Cardiac muscle cell (in vitro differentiated cells and primary cell): ENCODE results near the gene MAP1LC3B. TPM values are rescaled to one million over a fixed set of nuclear protein-coding genes. Genes with fewer than 3 reads are reported as not detected.

Source experiments
- DNase-seq, 2 donors: peaks; one replicate each; pipeline versions ENCODE4 v3.0.0 to v3.0.0-alpha.2; 2010 to 2017; ENCODE audit warnings: low read depth in 1 of 2, low spot score in 1 of 2
- H3K27ac ChIP-seq: fragments of 200-600 bp; sonication (generic); 2 replicates; pipeline ENCODE4 v1.5.1; 2016
- H3K27me3 ChIP-seq: fragments of 200-600 bp; sonication (generic); 2 replicates; pipeline ENCODE4 v1.6.0; 2016; ENCODE audit warnings: control low read depth
- H3K36me3 ChIP-seq: fragments of 200-600 bp; sonication (generic); 2 replicates; pipeline ENCODE4 v1.5.1; 2016; ENCODE audit warnings: control low read depth
- H3K4me1 ChIP-seq: fragments of 200-600 bp; sonication (generic); 2 replicates; pipeline ENCODE4 v1.8.1; 2017; ENCODE audit warnings: low read depth, mild to moderate bottlenecking, mixed run types
- H3K4me3 ChIP-seq: fragments of 200-600 bp; sonication (generic); 2 replicates; pipeline ENCODE4 v1.5.1; 2016; ENCODE audit warnings: mild to moderate bottlenecking
- H3K9me3 ChIP-seq: fragments of 200-600 bp; sonication (generic); 2 replicates; pipeline ENCODE4 v1.5.1; 2017; ENCODE audit warnings: low read depth, mild to moderate bottlenecking, control low read depth
- polyA plus RNA-seq: library from polyadenylated mRNA; unstranded; fragments of >200 nt; fragmentation: Nextera tagmentation; extraction: Ambion mirVana; gene quantifications from 2 replicates; pipeline ENCODE4 v1.2.1, GENCODE V29; 2016
- total RNA-seq: library from RNA; depleted of rRNA; stranded (reverse); fragments of >200 nt; gene quantifications from 2 replicates; pipeline ENCODE4 v1.2.3, GENCODE V29; 2016
- TF ChIP-seq, protein P1 (sequence below): IDR thresholded peaks from 2 replicates; pipeline ENCODE4 v1.5.1; 2012; ENCODE audit warnings: low read depth, mild to moderate bottlenecking, low read length

The MAP1LC3B gene
- total and polyA plus RNA-seq, 2 experiments from 2014 or later = 37.7 to 164 TPM

GRCh38 chr16:87441886-87442580 is 49.9 kb downstream of the MAP1LC3B start:
- Histone ChIP-seq H3K4me3 (no peak overlapping the region), H3K4me1 (no peaks in the 10 kb centered on the region), H3K36me3 (peaks cover 5% of the 10 kb centered on the region), H3K9me3 (no peaks in the 10 kb centered on the region), H3K27me3 (no peaks in the 10 kb centered on the region), H3K27ac (no peak overlapping the region)
- TF ChIP-seq, protein P1, sequence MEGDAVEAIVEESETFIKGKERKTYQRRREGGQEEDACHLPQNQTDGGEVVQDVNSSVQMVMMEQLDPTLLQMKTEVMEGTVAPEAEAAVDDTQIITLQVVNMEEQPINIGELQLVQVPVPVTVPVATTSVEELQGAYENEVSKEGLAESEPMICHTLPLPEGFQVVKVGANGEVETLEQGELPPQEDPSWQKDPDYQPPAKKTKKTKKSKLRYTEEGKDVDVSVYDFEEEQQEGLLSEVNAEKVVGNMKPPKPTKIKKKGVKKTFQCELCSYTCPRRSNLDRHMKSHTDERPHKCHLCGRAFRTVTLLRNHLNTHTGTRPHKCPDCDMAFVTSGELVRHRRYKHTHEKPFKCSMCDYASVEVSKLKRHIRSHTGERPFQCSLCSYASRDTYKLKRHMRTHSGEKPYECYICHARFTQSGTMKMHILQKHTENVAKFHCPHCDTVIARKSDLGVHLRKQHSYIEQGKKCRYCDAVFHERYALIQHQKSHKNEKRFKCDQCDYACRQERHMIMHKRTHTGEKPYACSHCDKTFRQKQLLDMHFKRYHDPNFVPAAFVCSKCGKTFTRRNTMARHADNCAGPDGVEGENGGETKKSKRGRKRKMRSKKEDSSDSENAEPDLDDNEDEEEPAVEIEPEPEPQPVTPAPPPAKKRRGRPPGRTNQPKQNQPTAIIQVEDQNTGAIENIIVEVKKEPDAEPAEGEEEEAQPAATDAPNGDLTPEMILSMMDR = no peak
- no peak for DNase-seq

DNA sequence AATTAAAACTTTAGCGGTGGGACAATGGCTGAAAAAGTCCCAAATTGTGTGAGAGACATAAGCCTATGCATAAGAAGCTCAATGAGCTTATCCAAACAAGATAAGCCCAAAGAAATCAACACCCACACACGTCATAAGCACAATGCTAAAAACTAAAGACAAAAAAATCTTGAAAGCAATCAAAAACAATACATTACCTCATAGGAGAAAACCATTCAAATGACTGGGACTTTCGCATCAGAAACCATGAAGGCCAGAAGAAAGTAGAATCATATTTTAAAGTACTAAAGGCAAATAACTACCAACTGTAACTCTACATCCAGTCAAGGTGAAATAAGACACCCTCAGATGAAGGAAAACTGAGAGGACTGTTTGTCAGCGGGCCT is 50.4 kb downstream of the MAP1LC3B start:
- Histone ChIP-seq H3K27me3 (no peaks in the 10 kb centered on the region), H3K4me1 (no peaks in the 10 kb centered on the region), H3K27ac (no peak overlapping the region), H3K36me3 (peaks cover 6% of the 10 kb centered on the region), H3K9me3 (no peaks in the 10 kb centered on the region), H3K4me3 (no peak overlapping the region)
- TF ChIP-seq, protein P1 = no peak
- DNase-seq = peak in 1 of 2 donors; percentile 32

- Histone ChIP-seq H3K27ac (peak overlapping the region; percentile 43), H3K4me3 (no peak overlapping the region), H3K36me3 (peaks cover 11% of the 10 kb centered on the region), H3K27me3 (no peaks in the 10 kb centered on the region), H3K9me3 (no peaks in the 10 kb centered on the region), H3K4me1 (no peaks in the 10 kb centered on the region)
- DNase-seq = no peak
- TF ChIP-seq, protein P1 = no peak
Observed at GRCh38 chr16:87443016-87443415, 50.9 kb downstream of the MAP1LC3B start.

- H3K27me3 ChIP-seq = no peaks in the 10 kb centered on the region
- H3K27ac ChIP-seq = no peak overlapping the region
- H3K4me3 ChIP-seq = no peak overlapping the region
- no peaks in the 10 kb centered on the region for H3K9me3 ChIP-seq
- no peaks in the 10 kb centered on the region for H3K4me1 ChIP-seq
- TF ChIP-seq, protein P1 = no peak
- peaks cover 16% of the 10 kb centered on the region for H3K36me3 ChIP-seq
- DNase-seq = no peak
Observed at GRCh38 chr16:87443964-87444363, 51.8 kb downstream of the MAP1LC3B start.

- no peaks in the 10 kb centered on the region for H3K9me3 ChIP-seq
- H3K27ac ChIP-seq = no peak overlapping the region
- no peaks in the 10 kb centered on the region for H3K4me1 ChIP-seq
- peaks cover 16% of the 10 kb centered on the region for H3K36me3 ChIP-seq
- no peak for DNase-seq
- no peaks in the 10 kb centered on the region for H3K27me3 ChIP-seq
- H3K4me3 ChIP-seq = no peak overlapping the region
- TF ChIP-seq, protein P1 = no peak
Observed at GRCh38 chr16:87445486-87445885, 53.4 kb downstream of the MAP1LC3B start.
